Upper lobe of left lung (tissue), 6 donors: ENCODE data around the gene MCF2L2. TPM values are rescaled to one million over a fixed set of nuclear protein-coding genes. Genes with fewer than 3 reads are reported as not detected.

ENCODE experiments used
- ATAC-seq, 2 donors: fragments of 200-7000 bp; cut with Tn5 transposase; one replicate each; pipeline ENCODE4 v1.9.1; 2022; ENCODE audit warnings: mild to moderate bottlenecking in 2 of 2, moderate library complexity in 2 of 2; ENCODE audit not compliant: low FRiP score in 2 of 2
- DNase-seq, 2 donors: peaks; one replicate each; pipeline ENCODE4 v3.0.0-alpha.2; 2019 to 2020
- H3K27ac ChIP-seq, 4 donors: fragments of 200-600 bp; sonication (generic); one replicate each; pipeline ENCODE4 v1.5.1; 2016 to 2019
- H3K27me3 ChIP-seq, 4 donors: fragments of 200-600 bp; sonication (generic); one replicate each; pipeline ENCODE4 v1.5.1; 2017 to 2019
- H3K36me3 ChIP-seq, 4 donors: fragments of 200-600 bp; sonication (generic); one replicate each; pipeline ENCODE4 v1.5.1; 2016 to 2019
- H3K4me1 ChIP-seq, 4 donors: fragments of 200-600 bp; sonication (generic); one replicate each; pipeline ENCODE4 v1.5.1; 2018 to 2019
- H3K4me3 ChIP-seq, 4 donors: fragments of 200-600 bp; sonication (generic); one replicate each; pipeline ENCODE4 v1.5.1; 2017 to 2019; ENCODE audit warnings: mild to moderate bottlenecking in 2 of 4, moderate library complexity in 1 of 4
- H3K9me3 ChIP-seq, 4 donors: fragments of 200-600 bp; sonication (generic); one replicate each; pipeline ENCODE4 v1.5.1; 2018 to 2019
- CTCF ChIP-seq, 6 experiments: fragments of 450-650 bp in 4 of 6; fragments of 200-600 bp in 2 of 6; sonication (generic) in 2 of 6; IDR thresholded peaks; one replicate each; pipeline ENCODE4 v1.5.1; 2016 to 2019; ENCODE audit warnings: antibody characterized with exemption in 6 of 6
- EP300 ChIP-seq, 4 donors: sonication (generic); formaldehyde crosslinking; IDR thresholded peaks; one replicate each; pipeline ENCODE4 v1.5.1; 2017; ENCODE audit warnings: antibody characterized with exemption in 4 of 4, control low read depth in 2 of 4
- POLR2A ChIP-seq, 4 donors: fragments of 450-650 bp; IDR thresholded peaks; one replicate each; pipeline ENCODE4 v1.5.1; 2016 to 2017; ENCODE audit warnings: antibody characterized with exemption in 4 of 4, mild to moderate bottlenecking in 2 of 4
- POLR2AphosphoS5 ChIP-seq, 2 donors: sonication (generic); formaldehyde crosslinking; IDR thresholded peaks; one replicate each; pipeline ENCODE4 v1.5.1; 2017; ENCODE audit warnings: antibody characterized with exemption in 2 of 2
- WGBS, 2 donors: methylation state at CpG; one replicate each; pipeline ENCODE4 v1.1.5; 2017 to 2018; 5-methylcytosine and 5-hydroxymethylcytosine counted together
- total RNA-seq, 6 donors: library from RNA; depleted of rRNA in 4 of 6; stranded (reverse); fragments of >200 nt in 4 of 6; gene quantifications; one replicate each; pipeline versions ENCODE4 v1.1.0 to v1.2.1, GENCODE V29; 2016 to 2021
- donor health status: DM: no; HTN: no; CAD: no; lungs with moderate emphysema.
- donor health status: DM: no; HTN: yes; CAD: no; lungs with severe emphysema.

Gene MCF2L2
- total RNA-seq, 6 donors from 2014 or later: 0.22 to 2.0 (median 1.2) TPM

GRCh38 chr3:183318877-183319276 is 109.5 kb downstream of the MCF2L2 start:
- peaks cover 0 to 6% (median 4%) of the 10 kb centered on the region in 4 donors for H3K4me1 ChIP-seq
- no peak overlapping the region for H3K27ac ChIP-seq
- TF ChIP-seq CTCF (IDR thresholded peaks at IDR 0.05): no peak
- TF ChIP-seq POLR2AphosphoS5 (IDR thresholded peaks at IDR 0.05): no peak
- no peak for TF ChIP-seq EP300 (IDR thresholded peaks at IDR 0.05)
- no peak for TF ChIP-seq POLR2A (IDR thresholded peaks at IDR 0.05)
- ATAC-seq (no peak), DNase-seq (no peak)
- no peaks in the 10 kb centered on the region for H3K36me3 ChIP-seq
- H3K9me3 ChIP-seq: no peaks in the 10 kb centered on the region
- H3K4me3 ChIP-seq: no peak overlapping the region
- 62 to 81% methylated on average over 5 of the region's 5 CpGs for WGBS, 2 donors
- H3K27me3 ChIP-seq: no peaks in the 10 kb centered on the region

GRCh38 chr3:183317886-183318865 is 110.2 kb downstream of the MCF2L2 start:
- no peaks in the 10 kb centered on the region for H3K9me3 ChIP-seq
- H3K27me3 ChIP-seq: no peaks in the 10 kb centered on the region
- no peak for DNase-seq
- ATAC-seq: no peak
- no peaks in the 10 kb centered on the region for H3K36me3 ChIP-seq
- H3K4me1 ChIP-seq: peaks cover 0 to 9% (median 6%) of the 10 kb centered on the region in 4 donors
- no peak overlapping the region for H3K27ac ChIP-seq
- TF ChIP-seq CTCF (IDR thresholded peaks at IDR 0.05) (no peak), EP300 (IDR thresholded peaks at IDR 0.05) (no peak), POLR2A (IDR thresholded peaks at IDR 0.05) (no peak), POLR2AphosphoS5 (IDR thresholded peaks at IDR 0.05) (no peak)
- no peak overlapping the region for H3K4me3 ChIP-seq
- WGBS, 2 donors: 86 to 89% methylated on average over 6 to 10 of the region's 10 CpGs

GRCh38 chr3:183317271-183317670 is 111.1 kb downstream of the MCF2L2 start:
- TF ChIP-seq POLR2A (IDR thresholded peaks at IDR 0.05) (no peak), POLR2AphosphoS5 (IDR thresholded peaks at IDR 0.05) (no peak), CTCF (IDR thresholded peaks at IDR 0.05) (no peak), EP300 (IDR thresholded peaks at IDR 0.05) (no peak)
- H3K4me1 ChIP-seq: peaks cover 0 to 9% (median 6%) of the 10 kb centered on the region in 4 donors
- H3K27me3 ChIP-seq: no peaks in the 10 kb centered on the region
- no peak overlapping the region for H3K4me3 ChIP-seq
- no peak for DNase-seq
- ATAC-seq: no peak
- no peaks in the 10 kb centered on the region for H3K9me3 ChIP-seq
- no peaks in the 10 kb centered on the region for H3K36me3 ChIP-seq
- no peak overlapping the region for H3K27ac ChIP-seq
- 93 to 94% methylated on average over 8 of the region's 8 CpGs for WGBS, 2 donors

GRCh38 chr3:183315739-183316138 is 112.7 kb downstream of the MCF2L2 start:
- no peak overlapping the region for H3K27ac ChIP-seq
- TF ChIP-seq POLR2A (IDR thresholded peaks at IDR 0.05) (no peak), CTCF (IDR thresholded peaks at IDR 0.05) (no peak), POLR2AphosphoS5 (IDR thresholded peaks at IDR 0.05) (no peak), EP300 (IDR thresholded peaks at IDR 0.05) (no peak)
- WGBS, 2 donors: 95 to 96% methylated on average over 8 of the region's 8 CpGs
- no peaks in the 10 kb centered on the region for H3K9me3 ChIP-seq
- H3K36me3 ChIP-seq: no peaks in the 10 kb centered on the region
- no peak overlapping the region for H3K4me3 ChIP-seq
- DNase-seq: no peak
- no peaks in the 10 kb centered on the region for H3K27me3 ChIP-seq
- no peak for ATAC-seq
- H3K4me1 ChIP-seq: peaks cover 0 to 9% (median 6%) of the 10 kb centered on the region in 4 donors
